Measurements from ENCODE around the gene TEX29.

The TEX29 gene

DNA sequence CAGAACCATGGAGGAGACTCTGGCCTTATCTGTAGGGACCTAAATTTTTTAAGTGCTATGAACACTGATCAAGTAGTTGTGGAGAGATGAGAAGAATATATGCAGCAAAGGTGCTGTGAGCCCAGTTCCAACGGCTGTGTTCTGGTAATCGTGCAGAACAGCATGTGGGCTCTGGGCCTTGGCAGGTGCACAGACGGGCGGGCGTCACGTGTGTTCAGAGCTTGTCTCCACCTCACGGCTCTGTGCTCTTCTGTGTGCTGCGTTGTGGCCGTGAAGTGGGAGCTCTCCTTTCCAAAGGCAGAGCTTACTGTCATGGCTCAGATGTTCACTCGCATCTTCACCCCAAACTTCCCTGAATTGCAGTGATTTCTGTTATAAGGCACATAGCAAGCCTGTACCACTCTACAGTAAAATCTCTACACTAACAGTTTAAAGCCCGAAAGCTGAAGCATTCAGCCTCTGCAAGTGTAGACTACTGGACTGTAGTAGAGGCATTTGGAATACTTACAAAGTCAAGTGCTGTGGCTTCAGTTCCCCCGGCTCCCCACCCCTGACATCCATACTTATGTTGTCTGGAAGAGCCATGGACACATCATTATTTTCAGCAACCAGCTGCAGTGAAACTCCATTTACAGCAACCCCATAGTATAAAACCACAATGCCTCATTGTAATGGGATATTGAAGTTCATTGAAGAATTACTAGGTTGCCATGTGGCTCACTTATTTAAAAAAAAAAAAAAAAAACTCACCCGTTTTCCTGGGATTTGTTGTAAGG lies 27.5 kb upstream of the TEX29 start:
- DNase-seq = no peak

DNA sequence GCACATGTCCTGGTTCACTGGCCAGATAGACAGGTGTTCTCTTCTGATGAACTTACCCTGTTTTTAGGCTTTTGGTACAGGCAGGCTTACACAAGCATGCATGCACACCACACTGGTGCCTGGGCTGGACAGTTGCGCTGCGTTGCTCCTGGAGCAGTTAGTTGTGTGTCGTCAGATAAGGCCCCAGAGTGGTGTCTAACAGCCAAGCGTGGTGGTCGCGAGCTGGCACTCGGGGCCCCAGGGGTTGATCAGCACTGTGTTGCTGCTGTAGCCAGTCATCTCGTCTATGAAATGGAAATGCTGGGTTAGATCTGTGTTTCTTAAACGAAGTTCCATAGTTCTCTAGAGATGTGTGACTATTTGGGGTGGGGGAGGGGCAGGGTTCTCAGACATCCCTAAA lies 24.6 kb upstream of the TEX29 start:
- DNase-seq = no peak

DNA sequence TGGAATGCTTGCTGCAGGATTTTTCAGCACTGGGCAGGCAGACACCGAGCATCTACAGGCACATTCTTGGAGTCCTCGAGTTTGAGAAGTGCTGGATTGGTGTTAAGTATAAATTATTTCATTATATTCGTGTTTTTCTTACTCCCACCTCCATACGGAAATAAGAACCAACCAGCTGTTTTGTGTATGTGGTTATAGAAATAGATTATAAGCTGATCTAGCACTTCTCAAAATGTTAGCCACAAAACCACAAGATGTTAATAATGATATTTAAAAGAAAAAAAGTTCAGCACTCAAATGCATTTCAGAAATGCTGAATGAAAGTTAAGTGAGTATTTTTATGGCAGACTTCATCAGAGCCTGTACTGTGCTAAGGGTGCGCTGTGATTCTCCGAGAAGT lies 24.0 kb upstream of the TEX29 start:
- DNase-seq = no peak

DNA sequence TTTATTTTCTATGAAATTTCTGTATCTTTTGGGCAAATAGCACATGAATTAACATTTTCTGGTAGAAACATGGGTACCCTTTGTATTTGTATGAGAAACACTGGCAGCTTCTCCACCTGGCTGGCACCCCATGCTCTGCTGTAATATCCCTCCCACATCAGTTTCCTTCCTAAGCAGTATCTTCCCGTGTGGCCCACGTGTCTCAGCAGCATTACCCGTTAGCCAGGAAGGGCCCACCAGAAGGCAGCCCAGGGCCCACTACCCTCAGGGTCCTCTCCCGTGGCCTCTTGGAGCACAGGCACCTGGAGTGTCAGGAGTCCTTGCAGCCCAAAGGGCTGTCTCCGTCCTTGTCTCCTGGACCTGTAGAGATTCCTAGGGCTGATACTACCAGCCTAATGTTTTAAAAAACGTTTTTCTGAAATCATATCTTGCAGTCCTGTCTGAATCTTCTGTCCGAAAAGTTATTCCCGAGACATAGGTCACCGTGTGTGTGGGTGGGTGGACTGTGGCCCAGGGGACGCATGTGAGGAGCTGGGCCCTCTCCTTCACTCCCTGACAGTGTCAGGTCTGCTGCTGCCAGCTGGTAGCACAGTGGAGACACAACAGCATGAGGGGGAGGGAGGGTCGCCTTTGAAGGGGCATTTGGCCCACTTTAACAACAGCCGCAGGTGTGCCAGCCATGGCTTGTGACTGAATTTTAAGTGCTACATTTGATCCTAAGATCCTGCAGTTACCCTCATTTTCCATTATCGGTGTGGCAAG lies 22.0 kb upstream of the TEX29 start:
- DNase-seq = no peak

DNA sequence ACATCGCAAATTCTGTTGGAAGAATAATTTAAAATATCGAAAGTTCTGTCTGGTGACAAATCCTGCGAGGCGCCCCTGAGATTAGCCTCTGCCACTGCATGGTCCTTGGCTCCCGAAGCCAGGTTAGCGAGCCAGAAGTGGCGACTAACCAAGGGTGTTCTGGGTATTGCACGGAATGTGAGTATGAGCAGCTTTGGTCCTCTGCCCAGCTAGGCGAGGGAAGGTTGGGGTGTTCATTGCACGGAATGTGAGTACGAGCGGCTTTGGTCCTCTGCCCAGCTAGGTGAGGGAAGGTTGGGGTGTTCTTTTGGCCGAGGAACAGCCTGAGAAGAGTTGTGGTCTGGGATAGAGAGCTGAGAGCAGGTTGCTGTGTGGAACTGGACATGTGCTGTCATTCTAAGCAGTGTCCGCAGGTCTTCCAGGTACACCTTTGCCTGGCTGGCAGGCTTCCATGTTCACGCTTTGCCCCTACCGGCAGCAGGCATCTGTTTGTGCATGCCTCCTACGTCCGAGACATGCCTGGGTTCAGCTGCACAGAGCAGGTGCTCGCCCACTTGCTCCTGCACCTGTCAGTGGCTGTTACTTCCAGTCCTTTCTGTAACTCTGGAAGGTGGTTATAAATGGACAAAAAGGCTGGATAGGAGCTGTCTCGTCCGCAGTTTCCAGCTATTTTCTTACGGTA lies 18.3 kb upstream of the TEX29 start:
- DNase-seq = no peak

DNA sequence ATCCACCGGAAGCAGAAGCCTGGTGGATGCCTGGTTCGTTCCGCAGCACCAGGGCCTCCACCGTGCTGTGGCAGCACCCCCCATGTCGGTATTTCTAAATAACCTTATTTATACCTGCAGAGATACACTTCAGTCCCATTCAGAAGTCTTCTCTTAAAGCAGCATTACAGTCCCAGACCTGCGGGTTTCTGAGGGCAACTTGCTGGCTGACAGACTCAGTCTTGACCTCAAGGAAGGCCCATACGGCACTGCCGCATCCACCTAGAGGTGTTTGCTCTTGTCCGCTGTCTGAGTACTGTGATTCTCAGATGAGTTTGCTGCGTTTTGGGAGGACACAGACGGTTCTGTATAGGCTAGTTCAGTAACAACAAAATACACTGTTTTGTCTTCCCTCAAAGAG lies 16.9 kb upstream of the TEX29 start:
- DNase-seq = no peak

DNA sequence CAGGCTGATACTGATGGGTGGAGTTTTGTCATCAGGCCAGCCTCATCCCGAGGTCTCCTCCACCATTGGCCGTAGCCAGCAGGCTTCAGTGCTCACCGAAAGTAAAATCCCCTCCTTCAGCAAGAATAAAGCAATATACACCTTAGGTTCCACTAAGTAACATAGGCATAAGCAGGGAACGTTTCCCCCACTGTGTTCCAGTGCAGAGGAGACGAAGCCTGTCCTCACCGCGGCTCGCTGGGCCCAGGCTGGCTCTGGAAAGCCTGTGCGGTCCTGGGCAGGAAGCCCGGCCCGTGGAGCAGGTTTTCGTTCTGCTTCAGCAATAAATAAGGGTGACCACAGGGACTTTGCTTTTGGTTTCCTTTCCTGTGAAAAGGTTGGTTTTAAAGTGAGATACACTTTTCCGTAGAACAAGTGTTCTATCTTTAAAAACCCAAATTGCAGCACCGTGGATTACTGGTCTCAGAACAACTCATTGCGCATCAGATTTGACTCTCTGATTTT lies 16.3 kb upstream of the TEX29 start:
- no peak for DNase-seq

DNA sequence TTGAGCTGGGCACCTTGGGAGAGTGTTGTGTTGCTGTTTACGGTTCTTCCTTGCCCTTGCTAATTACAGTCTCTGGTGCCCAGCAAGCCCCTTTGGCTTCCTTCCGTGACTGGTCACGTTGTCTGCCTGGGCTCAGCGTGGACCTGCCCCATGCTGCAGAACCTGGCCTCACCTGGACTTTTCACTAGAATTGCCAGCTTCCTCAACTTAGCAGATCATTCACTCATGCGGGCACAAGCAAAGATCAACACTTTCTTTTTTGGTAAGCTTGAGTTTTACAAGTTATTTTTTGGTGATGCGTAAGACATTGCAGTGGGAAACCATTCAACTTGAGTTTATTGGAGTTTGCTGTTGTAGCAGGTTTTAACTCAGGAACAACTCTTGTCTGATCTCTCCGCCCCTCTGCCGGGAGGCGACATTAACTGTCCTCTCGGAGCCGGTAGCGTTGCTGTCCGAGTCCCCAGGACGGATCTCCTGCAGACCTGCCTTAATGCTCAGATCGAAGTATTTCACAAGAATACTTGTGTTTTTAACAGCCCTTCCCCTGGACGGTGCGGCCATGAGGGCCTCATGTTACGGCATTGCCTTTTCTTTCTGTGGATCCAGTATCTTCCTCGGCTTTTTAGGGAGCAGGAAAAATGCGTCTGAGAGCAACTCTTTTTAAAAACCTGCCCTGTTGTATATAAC lies 15.7 kb upstream of the TEX29 start:
- no peak for DNase-seq

DNA sequence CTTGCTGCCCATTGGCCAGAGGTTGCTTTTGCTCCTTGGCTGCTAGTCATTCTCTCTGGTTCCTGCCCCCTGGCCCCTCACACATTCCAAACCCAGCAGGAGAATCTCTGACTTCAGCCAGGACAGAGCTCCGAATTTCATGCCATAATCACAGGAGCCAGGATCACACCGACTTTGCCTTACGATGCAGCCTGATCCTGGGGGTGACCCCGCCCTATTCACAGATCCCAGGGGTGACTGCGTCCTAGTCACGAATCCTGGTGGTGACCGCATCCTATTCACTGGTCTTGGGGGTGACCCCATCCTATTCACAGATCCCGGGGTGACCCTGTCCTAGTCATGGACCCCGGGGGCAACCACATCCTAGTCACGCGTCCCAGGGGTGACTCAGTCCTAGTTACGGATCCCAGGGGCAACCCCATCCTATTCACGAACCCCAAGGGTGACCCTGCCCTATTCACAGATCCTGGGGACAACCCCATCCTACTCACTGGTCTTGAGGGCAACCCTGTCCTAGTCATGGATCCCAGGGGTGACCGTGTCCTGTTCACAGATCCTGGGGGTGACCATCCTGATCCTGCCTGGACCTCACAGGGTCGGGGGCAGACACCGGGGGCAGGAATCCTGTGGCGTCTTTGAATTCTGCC lies 7.4 kb upstream of the TEX29 start:
- no peak for DNase-seq

DNA sequence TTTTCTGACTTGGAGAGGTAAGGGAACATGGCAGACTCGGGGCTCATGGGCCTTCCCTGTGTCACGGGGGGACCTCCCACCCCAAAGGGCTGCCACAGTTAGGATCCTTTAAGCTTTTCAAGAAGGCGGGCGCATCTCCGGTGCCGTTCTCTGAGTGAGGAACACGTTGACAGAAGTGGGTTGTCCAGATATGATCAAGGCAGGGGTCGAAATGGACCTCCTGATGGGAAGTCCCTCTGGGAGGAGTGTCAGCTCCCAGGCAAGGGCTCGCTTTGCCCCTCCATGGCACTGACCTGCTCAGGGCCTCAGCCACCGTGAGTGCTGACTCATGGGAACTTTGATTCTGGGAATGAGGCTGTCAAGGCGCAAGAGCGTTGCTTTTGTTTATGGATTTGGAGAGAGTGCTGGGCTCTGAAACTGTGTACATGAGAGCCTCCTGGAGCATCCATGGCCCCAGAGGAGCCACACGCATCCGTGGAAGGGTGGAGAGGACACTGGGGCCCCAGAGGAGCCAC lies 6.5 kb upstream of the TEX29 start:
- no peak for DNase-seq

DNA sequence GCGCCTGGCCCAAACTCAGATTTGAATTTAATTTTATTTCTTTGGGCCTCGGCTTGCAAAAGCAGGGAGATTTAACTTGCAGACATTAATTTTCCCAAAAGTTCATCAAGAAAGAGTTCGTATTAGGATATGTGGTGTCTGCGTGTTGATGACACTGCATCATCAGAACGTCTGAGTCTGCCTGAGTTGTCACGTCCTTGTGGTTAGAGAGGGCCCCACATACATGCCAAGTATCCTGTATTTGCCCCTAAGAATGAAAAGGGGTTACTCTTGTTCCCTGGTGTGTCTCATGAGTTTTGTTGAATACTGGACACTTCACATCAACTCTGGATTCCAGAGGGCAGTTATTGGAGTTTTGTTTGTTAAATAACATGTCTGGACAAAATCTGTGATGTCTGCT lies 5.6 kb upstream of the TEX29 start:
- no peak for DNase-seq

DNA sequence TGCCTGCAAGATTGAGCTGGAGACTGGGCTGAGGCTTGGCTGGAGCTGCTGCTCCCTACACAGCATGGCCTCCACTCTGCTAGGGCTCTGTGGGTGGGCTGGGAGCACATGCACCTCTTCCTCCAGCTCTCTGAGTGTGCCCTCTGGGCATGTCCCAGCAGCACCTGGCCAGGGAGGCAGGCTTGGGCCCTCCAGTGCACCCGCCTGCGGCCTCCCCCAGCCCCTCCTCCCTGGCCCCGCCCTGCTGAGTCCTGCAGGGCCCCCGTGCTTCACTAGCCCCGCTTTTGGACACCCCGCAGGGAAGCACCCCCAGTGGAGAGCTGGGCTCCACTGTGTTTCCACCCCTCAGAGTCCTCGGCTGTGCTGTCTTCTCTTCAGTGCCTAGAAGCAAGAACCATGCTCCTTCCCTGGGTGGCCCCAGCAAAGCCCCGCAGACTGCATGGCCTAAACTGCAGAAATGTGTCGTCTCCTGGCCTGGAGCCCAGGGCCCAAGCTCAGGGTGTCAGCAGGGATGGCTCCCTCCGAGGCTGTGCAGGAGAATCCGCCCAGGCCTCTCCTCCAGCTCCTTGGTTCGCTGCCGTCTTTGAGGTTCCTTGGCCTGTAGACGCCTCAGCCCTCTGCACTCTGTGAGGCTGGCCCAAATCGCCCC lies 5.0 kb upstream of the TEX29 start:
- DNase-seq = no peak

DNA sequence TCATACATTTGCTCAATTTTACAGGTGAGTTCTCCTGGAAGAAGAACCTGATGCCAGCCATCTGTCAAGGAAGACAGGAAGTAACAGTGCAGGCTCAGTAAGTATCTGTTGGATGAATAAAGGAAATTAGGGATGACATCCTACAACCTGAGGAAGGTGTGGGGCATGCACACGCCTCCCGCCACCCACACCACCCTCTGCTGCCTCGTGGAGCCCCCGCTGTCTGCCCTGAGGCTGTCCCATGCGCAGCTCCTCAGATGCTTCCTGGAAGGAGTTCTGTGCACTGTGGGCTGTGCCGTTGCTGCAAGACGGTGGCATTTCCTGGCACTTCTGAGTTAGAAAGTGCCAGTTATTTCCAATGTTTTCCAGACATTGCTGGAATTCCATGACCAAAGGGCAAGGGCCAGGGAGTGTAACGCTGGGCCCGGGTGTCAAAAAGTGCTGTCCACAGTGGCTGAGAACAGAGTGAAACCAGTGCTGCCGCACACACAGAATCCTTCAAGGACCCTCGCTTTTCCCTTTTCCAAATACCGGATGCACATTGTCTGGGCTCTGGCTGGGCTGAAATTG lies 4.2 kb upstream of the TEX29 start:
- DNase-seq = no peak

DNA sequence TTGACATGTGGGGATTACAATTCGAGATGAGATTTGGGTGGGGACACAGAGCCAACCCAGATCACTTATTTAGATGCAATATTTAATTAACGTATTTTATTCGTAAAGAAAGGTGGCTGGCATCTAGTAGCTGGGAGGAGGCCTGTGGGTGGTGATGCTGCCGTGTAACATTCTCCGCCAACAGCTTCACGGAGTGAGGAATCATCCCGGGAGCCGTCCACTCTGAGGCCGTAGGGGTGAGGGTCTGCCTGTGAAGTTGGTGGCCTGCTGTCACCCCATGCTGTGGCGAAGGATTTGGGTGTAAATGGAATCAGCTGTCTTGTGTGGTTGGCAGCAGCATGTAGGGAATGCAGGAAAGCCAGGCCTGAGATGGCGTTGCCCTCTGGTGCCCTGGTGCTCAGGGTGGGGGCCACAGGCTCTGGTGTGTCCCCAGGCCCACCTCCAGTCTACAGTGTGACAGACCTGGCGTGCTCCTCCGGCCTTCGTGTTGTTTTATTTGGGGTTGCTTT lies 3.3 kb upstream of the TEX29 start:
- no peak for DNase-seq

DNA sequence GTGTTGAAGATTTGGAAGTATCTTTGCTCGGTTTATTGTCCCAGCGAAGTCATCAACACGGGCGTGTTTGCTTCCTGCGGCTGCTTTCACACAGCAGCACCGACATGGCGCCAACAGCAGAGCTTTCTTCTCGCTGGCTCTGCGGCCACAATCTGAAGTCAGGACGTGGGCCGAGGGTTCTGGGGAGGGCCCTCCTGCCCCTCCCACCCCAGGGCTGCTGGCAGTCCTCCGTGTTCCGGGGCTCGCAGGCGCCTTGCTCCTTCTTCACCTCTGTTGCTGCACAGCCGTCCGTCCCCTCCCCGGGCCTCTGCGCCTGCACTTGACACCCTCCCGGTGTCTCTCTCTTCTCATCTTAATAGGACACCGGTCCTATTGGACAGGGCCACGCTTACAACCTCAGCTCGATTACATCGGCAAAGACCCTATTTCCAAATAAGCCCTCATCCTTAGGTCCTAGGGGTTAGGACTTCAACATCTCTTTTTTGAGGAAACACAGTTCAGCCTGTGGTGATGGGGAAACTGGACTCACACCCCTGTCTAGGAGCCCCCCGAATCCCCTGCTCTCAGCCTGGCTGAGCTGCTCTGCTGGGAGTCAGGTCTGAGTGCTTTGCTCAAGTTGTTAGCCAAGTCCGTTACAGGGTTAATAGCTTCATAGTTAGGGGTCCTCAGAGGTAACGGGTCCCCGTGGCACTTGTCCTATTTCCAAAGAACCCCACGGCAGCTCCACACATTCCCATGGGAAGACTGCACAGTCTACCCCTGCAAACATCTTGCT lies 2.7 kb upstream of the TEX29 start:
- no peak for DNase-seq

DNA sequence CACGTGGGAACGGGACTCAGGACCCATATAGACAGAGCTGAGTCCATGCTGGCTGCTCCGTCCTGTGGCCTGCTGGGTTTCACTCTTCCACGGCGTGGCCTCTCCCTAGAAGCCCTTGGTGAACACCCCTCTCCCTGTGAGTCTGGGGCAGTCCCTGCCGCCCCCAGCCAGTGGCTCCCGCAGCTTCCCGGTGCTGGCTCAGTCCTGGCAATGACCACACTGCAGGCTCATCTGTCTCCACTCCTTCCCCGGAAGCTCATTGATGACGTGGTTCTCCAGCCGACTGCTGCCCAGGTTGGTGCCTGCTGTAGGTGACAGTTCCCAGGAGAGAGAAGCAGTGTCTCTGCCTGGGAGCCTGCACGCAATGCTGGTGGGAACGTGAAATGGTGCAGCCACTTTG lies 2.1 kb upstream of the TEX29 start:
- DNase-seq = no peak

DNA sequence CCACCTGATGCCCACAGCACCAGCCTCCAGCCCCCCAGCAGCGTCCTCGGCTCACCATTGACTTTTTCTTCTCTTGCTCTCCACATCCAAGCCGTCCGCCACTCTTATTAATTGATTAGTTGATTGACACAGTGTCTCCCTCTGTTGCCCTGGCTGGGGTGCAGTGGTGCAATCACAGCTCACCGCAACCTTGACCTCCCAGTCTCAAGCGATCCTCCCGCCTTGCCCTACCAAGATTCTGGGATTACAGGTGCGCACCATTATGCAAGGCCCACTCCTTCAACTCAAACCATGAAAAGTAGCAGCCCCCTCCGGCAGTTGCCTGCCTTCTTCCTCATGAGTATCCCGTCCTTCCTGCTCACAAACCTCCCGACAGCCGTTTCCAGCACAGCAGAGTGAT lies 921 bp upstream of the TEX29 start:
- DNase-seq = no peak

DNA sequence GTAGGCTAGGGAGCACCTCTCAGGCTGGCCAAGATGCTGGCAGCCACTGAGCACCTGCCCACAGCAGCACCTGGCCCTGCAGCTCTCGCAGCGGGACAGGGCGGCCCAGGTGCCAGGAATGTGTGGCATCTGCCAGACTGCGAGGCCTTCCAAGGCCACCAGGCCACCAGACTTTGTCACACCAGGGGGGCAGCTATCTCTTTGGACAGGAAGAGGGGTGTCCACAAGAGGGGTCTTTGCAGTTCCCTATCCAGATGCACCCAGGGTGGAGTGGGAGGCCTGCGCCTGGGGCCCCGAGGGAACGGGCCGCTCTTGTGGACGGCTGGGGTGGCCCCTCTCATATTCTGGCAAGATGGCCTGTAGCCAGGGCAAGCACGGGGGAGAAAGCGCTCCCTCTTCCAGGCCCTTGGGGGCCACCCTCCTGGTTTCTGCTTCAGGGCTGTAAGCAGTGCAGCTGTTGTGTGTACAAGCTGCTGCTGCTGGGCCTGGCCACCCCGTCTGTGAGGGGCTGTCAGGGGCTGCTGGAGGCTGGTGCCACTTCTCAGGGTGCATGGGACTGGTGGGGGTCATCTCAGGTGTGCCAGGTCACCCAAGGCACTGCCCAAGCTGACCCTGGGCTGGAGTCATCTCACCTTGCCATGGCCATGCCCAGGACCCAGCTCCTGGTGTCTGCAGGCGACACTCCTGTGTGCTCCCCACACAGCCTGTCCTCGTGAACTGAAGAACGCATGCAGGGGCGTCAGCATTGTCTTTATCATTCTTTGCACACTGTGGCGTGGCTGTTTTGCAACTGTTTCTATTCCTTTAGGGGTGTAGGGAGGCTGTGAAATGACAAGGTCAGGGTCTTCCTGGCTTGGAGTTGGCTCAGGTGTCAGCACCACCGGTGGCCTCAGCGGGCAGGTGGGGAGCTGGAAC lies 1.8 kb downstream of the TEX29 start:
- DNase-seq = no peak

DNA sequence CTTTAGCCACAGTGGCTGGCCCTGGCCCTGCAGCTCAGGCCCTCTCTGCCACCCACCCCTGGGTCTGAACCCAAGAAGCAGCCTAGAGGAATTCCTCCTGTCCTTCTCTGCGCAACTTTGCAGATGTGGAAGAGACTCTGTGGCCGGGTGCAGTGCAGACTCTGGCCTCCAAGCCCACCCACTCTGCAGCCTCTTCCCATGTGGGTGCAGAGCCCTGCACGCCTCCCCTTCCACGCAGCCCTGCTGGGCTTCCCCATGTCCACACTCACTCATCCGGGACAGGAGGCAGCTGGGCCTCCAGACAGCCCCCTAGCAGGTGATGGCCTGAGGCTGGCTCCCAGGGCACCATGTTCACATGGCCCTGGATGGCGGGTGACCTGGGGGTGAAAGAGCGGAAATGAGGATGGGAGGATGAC lies 2.5 kb downstream of the TEX29 start:
- DNase-seq = no peak
